ENCODE data around the gene PRKAR2B.

The PRKAR2B gene

DNA sequence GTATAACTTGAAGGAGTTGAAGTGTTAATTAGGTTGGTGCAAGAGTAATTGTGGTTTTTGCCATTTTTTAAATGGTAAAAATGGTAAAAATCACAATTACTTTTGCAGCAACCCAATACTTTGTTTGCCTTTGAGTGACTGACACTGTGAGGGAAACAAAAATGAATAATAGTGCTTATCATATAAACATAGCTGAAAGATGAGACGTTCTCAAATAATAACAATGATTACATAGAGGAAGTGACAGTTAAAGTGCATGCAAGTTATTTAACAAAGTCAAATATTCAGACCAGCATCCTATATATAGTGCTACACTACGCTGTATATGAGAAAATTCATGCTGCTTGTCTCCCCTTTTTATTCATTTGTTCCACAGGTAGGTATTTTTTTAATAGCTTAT is 119.6 kb downstream of the PRKAR2B start:
- DNase-seq = no peak

DNA sequence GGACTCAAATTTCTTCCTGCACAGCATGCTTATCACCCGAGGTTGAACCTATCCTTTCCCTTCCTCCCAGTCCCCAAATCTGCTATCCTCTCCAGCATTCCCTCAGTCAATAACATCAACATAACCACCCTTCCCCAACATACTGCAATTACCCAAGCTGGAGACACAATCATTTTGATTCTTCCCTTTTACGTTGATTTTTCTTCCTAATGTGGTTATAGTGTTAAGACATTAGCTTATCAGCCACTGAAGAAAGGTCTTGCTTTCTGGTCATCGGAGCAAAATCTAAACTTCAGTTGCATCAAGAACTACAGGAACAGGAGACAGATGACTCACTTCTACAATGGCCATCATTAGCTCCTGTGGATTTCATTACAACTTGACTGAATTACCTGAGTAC is 120.8 kb downstream of the PRKAR2B start:
- no peak for DNase-seq

DNA sequence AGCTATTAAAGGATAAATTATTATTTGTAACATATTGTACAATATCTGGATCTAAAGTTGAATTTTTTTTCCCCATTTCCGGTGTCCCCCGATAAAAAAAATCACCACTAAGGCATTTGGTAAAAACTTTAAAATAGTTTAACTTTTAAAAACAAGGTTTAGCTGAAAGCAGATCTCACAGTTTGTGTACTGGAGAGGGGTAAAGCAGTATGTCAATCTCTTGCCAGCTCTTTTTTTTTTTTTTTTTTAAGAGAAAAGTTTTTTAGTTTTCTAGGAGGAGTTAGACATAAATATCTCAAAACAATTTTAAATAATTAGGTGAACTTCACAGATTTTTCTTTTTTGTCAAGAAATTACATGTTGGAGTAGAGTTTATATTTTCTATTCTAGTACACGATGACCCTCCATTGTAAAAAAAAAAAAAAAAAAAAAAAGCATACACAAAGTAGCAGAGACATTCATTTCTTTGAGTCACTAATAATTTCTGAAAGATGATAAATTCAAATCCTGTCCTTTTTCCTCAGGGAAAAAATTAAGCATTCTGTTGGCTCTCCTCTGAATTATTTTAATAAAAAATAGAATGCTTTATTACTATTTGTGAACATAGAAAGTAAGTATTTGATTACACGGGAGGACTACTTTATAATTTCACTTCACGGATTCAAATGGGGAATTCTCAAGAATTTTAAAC is 122.4 kb downstream of the PRKAR2B start:
- no peak for DNase-seq

DNA sequence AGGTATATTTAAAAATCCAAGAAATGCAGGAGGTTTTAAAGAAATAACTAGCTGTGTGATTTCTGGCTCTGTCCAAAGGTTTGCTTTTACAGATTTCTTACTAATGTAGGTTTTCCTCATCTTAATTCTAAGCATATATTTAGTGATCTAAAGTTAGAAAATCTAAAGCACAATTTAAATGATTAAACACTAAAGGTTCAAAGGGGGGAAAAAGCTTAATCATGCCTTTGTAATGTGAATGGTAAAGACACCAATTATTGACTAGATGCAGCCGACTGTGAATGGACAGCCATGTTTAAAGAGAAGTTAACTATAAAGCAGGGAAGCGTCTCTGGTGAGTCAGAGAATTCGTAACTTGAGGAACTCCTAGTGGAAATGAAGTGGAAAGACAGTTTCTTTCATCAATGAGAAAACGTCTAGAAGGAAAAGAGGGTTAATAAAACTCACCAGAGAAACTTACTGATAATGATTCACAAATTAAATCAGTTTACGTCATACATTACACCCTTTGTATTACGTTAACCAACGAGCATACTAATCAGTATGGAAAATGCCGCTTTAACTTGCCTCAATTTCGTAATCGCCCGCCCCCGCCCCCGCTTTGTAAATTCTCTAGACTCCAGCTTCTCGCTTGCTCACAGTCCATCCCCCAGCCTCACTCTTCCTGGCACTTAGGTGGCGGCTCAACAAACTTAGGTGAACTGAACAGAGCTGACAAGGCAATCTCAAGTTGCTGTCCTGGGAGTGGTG is 123.2 kb downstream of the PRKAR2B start:
- peak; percentile 86 for DNase-seq

DNA sequence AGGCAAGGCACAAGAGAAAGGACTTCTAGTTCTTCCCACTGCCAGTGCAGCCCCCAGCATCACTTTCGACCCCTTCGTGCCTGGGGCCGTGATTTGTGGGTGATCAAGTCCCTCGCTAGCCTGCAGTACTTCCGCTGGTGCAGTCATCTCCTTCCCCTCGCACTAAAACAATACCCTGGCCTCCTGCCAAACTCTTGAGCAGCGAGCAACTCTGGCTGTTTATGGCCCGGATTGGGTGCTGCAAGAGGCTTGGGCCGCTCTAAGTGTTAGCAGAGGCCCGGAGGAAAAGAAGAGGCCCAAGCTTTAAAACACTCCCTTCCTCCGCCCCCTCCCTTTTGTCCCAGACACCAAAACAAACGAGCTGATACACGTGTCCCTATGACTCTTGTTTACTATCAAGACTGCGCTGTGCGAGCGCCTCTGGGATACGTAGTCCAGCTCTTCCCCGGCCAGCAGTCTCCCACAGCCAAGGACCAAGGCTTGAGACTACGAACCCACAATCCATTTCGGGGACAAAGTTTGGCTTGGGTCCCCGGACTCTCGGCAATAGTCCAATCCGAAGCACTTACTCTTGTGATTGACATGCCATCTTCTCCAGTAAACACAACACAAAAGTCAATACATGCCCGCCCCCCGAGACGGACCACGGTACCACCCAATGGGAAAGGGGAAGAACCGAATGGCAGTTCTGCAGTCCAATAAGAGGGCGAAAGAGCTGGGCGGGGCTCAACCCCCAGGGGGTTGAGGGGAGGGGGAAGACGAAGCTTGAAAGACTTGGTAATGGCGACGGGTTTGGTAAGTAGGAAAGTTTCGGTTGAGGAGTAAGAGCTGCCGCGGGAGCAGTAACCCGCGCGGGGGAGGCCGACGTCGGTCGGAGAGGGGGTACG is 124.0 kb downstream of the PRKAR2B start, which contains the start of gene HBP1:
TSS of gene HBP1 (plus strand) at position 771 of the 887 bp plus-strand sequence. CDS start 10,891 bp downstream, outside the sequence.
- DNase-seq = peak; percentile 100

DNA sequence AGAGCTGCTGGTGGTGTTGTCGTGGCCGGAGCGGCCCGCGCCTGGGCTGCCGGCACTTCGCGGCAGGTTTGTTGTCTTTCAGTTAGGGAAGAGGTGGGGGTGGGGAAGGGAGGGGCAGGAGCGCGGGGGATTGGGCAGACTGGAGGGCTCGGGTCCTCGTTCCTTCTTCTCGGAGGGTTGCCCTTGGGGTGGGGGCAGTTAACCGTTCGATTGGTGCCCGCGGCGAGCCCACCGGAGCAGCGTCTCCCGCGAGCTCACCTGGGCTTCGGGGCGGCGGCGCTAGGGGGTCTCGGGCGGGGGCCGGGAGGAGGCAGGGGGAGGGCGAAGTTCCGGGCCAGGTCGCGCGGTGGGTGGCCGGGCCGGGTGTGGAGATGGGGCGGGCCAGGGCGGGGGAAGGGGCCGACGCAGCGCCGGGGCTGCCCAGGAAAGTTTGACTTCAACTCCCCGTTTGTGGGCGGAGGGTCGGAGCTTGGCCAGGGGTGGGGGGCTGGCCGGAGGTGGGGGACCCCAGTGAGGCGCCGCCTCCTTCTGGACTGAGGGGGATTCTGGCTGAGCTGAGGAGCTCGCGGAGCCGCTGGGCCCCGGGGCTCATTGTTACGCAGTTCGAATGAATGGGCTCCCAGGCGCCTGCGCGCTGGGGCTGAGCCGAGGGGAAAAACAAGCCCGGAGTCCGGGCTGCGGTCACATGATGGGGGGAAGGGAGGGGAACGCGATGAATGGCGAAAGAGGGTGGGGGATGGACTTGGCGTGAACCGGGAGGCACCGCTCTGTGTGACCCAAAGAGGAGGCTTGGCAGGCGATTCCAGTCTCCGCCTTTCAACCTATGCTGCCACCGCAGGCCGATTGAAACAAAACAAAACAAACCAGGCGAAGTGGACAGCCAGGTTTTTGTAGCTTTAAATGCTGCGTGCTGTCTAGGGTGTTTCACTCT is 124.9 kb downstream of the PRKAR2B start:
- DNase-seq = peak; percentile 99

DNA sequence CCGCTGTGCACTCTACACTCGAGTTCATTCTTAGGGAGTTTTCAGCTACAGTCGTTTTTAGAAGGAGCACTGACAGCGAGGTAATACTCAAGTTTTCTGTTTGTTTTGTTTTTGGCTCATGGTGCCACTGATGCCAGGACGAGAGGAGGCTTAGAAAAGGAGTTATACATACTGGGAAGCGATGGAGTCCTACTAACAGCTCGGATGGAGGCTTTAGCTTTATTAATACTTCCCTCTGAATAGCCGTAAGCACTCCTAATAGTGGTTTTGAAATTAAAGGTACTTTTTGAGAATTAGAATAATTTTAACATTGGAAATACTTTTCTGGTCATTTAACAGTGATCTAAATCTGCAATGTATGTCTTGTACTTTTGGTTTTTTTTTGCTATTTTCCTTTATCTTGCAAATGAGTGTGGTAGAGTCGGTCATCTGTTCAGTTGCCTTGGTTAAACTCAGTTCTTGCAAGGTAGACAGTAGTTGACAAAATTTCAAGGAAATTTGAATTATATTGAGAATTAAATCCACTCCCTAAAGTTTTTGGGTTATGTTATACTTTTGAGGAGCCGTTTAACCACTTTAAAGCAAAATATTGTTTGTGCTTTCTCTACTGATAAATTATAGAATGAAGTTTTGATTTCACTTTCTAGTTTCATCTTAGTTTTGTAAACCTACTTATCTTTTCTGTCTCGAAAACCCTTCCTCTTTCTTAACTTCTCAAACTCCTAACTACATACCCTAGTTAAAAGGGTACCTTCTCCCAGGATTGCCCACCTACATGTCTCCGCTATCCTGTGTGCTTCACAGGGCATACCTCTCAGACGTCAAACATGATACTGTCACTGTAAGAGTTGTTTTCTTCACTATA is 125.8 kb downstream of the PRKAR2B start:
- DNase-seq = no peak

DNA sequence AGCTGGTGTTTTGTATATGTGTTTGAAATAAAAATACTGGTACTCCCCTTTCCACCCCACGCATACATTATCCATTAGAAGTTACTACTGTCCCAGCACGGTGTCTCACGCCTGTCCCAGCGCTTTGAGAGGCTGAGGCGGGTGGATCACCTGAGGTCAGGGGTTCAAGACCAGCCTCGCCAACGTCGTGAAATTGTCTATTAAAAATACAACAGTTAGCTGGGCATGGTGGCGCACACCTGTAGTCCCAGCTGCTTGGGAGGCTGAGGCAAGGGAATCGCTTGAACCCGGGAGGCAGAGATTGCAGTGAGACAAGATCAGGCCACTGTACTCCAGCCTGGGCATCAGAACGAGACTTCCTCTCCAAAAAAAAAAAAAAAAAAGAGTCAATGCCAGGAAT is 127.0 kb downstream of the PRKAR2B start:
- no peak for DNase-seq

DNA sequence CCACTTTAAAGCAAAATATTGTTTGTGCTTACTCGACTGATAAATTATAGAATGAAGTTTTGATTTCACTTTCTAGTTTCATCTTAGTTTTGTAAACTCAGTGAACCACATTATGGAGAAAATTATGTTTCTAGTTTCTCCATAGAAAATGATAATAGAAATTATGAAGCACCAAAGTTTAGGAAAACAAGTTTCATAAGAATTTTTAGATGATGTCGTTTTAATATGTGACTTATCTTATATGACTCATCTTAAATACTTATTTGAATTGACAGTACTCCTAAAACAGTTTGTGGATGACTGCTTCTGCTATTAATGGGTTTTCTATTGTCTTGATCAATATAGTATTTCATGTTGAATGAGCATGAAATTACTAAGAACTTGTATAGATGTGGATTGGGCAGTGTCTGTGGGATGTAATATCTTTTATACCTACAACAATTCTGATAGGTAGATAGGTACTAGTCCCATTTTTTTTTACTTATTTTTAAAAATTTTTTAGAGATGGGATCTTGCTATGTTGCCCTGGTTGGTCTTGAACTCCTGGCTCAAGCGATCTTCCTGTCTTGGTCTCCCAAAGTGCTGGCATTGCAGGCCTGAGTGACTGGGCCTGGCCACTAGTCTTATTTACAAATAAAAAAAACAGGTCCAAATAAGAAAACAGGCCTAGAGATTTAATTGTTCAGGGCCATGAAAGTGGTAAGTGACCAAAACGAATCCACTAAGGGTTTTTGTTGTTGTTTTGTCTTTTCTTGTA is 127.9 kb downstream of the PRKAR2B start:
- DNase-seq = no peak

DNA sequence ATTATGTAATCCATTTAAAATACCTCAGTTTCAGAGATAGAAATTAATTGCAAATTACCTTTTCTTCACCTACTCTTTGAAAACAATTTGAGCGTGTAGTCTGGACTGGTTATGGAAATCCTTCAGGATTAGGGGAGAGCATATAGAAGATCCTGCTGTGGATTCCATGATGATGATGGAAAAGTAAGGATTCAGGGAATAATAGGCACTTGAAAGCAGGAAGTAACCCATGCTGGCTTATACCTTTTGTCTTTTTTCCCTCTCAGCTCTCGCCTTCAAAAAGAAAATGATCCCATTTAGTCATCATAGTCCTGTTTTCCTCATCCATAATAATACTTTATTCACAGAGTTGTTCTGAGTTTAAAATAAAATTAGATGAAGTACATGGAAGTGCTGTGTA is 128.7 kb downstream of the PRKAR2B start:
- DNase-seq = no peak

DNA sequence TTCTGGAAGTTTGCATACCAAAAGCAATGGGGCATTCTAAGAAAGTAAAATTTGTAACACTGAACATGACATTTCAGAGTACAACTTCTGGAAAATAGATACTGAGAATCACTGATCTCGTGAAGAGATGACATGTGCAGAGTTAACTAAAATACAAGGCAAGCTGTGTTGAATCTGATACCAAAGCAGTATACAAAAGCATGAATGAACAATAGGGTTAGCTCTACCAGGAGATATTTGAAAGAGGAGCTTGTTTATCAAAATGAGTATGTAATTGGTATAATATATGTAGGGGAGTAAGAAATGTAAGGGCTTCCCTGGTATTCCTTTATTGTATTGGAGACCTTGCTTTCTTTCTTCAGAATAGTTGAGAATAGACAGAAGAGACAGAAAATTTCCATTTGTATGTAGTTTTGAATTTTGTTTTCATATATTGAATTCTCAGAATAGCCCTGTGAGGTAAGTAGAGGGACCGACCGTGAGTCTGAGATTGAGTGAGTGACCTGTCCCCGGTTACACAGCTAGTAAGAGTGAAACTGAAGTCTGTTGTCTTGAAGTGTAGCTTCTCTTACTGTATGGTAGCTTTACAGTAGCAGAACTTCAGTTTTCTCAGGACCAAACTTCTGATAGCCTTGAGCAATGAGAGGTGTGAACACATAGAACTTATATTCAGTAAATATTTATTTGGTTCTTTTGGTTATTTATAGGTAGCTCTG is 129.3 kb downstream of the PRKAR2B start:
- peak; percentile 43 for DNase-seq

DNA sequence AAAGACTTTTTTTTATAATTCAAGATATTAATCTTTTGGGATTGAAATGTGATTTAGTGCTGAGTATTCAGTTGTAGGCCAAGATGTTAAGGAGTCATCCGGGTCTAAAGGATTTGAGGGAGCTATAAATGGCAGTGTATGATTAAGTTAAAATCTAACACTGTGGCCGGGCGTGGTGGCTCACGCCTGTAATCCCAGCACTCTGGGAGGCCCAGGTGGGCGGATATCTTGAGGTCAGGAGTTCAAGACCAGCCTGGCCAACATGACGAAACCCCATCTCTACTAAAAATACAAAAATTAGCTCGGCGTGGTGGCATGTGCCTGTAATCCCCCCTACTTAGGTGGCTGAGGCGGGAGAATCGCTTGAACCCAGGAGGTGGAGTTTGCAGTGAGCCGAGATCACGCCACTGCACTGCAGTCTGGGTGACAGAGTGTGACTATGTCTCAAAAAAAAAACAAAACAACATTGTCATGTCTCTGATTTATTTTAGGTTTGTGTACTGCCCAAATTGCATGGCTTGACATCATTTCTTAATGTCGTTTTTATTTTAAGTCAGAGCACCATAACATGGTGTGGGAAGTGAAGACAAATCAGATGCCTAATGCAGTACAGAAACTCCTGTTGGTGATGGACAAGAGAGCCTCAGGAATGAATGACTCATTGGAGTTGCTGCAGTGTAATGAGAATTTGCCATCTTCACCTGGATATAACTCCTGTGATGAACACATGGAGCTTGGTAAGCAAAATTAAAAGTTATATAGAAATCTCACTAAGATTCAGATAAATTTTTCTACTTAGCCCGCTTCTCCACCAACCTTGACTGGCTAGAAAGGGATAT is 135.0 kb downstream of the PRKAR2B start:
- no peak for DNase-seq

DNA sequence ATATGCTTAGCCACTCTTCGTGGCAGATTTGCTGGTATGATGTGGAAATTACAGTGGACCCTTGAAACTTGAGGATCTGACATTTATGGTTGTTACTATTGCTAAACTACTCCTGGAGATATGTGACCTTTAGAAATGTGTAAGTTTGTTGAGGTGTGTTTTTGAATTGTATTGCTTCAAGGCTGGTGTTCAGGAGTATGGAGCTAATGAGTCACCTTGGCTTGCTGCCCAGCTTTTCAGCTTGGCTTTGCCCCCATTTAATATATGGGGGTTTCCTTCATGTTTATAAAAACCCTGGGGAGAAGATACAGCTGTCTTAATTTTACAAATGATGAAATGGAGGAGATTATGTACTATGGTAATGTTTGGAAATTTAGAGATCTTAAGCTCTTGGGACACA is 135.9 kb downstream of the PRKAR2B start:
- no peak for DNase-seq

DNA sequence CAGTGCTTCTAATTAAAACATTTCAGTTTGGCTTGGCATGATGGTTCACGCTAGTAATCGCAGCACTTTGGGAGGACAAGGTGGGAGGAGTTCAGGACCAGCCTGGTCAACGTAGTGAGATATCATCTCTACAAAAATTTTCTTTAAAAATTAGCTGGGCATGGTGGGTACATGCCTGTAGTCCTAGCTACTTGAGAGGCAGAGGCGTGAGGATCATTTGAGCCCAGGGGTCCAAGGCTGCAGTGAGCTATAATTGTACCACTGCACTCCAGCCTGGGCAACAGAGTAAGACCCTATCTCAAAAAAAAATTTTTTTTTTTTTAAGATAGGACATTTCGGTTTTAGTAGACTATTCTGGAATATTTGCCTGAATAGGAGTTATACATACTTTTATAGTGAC is 136.7 kb downstream of the PRKAR2B start:
- DNase-seq = no peak

DNA sequence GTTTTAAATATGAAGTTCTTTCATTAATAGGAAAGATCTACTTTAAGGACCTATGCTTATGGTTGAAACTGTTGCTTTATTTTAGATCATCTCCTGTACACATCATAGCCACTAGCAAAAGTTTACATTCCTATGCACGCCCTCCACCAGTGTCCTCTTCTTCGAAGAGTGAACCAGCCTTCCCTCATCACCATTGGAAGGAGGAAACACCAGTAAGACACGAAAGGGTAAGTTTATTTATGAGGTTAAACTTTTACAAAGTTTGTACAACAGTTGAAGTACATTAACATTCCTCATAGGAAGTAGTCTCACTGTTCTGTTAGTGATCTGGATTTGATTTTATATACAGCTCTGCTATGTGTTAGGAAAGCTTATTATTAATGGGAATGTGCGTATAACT is 141.2 kb downstream of the PRKAR2B start:
- DNase-seq = no peak

DNA sequence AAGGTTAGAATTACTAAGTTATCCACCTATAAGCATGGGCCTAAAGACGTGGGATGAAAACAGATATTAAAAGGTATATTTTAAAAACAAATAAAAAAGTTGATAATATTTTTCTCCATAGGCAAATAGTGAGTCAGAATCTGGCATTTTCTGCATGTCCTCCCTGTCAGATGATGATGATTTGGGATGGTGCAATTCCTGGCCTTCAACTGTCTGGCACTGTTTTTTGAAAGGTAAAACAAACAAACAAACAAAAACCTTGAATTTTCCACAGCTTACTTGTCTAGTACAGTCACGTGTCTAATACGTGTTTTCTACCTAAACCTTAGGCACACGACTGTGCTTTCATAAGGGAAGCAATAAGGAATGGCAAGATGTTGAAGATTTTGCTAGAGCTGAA is 141.7 kb downstream of the PRKAR2B start:
- no peak for DNase-seq

DNA sequence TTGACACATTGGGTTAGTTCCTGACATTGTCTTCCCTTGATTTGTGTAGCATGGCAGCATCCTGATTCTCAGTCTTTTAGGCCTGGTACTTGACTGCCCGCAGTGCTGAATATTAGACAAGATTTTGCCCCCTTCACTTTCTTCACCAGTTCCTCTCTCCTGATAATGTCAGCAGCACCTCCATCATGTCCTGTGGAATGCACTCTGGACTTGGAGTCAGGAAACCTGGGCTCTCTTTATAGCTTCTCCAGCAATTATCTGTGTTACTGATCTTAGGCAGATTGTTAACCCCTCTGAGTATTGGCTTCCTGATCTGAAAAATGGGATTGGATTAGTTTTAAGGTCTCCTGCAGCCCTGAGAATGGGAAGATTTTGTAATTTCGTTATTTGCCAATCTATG is 143.3 kb downstream of the PRKAR2B start:
- DNase-seq = no peak

DNA sequence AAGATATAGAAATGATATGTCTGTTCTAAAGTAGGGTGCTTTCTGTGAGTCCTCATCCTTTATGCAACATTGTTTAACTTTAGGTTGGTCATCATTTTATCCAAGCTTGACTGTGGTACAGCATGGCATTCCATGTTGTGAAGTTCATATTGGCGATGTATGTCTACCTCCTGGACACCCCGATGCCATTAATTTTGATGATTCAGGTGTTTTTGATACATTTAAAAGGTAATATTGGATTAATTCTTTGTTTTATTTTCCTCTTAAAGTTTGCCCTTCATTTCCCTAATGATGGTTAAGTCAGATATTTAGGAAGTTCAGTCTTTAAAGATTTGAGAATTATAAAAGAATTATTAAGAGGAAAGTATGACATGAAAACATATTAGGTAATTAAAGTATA is 145.6 kb downstream of the PRKAR2B start:
- DNase-seq = no peak

DNA sequence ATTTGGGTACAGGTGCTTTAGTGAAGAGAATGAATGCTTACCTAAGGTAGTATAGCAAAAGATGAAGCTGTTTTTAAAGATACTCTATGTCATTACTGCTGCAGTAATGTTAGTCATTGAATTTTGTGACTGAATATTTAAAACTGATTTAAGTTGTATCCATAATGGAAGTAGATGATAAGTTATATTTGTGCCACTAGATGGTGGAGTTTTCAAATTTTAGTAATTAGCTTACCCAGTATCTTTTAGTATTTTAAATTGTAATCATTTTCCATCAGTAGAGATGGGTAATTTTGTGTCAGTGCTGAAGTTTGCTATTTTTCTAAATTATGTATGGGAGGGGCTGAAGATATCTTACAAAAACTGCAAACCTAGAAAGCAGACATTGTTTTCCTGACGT is 149.5 kb downstream of the PRKAR2B start:
- DNase-seq = no peak

All from midbrain (tissue), 1 donor.